ENCODE data around the gene RASGRP4.
"Not testable (repeated sequence)": the region's sequence is repeated elsewhere in the genome, so short reads cannot be mapped to it uniquely, and the experiment has no call there.

Gene RASGRP4

GRCh38 chr19:38412961-38413360 is 13.1 kb downstream of the RASGRP4 start:
- no peak for DNase-seq

GRCh38 chr19:38412491-38412890 is 13.5 kb downstream of the RASGRP4 start:
- no peak for DNase-seq

GRCh38 chr19:38411898-38412297 is 14.1 kb downstream of the RASGRP4 start:
- DNase-seq, result not testable (repeated sequence)

GRCh38 chr19:38411041-38411712 is 14.8 kb downstream of the RASGRP4 start:
- DNase-seq, result no peak

GRCh38 chr19:38410407-38410806 is 15.6 kb downstream of the RASGRP4 start:
- not testable (repeated sequence) for DNase-seq

- DNase-seq, result peak; percentile 57
These were observed 16.3 kb downstream of the RASGRP4 start for GRCh38 chr19:38409631-38410133.

GRCh38 chr19:38405276-38405675 is 20.7 kb downstream of the RASGRP4 start:
- DNase-seq, result no peak

- DNase-seq, result no peak
These were observed 21.2 kb downstream of the RASGRP4 start for GRCh38 chr19:38404858-38405257.

GRCh38 chr19:38402967-38403674 is 22.9 kb downstream of the RASGRP4 start, which contains the start of gene FAM98C:
Gene FAM98C, plus strand, starts transcription at chr19:38403093. Its CDS starts 61 bp downstream, at chr19:38403154.
- peak; percentile 97 for DNase-seq

- no peak for DNase-seq
These were observed 23.4 kb downstream of the RASGRP4 start for GRCh38 chr19:38402623-38402966.

GRCh38 chr19:38401148-38401547 is 24.9 kb downstream of the RASGRP4 start:
- no peak for DNase-seq

- no peak for DNase-seq
These were observed 25.7 kb downstream of the RASGRP4 start for GRCh38 chr19:38400361-38400760.

- no peak for DNase-seq
These were observed 26.5 kb downstream of the RASGRP4 start for GRCh38 chr19:38399537-38399936.

- no peak for DNase-seq
These were observed 26.9 kb downstream of the RASGRP4 start for GRCh38 chr19:38399081-38399480.

GRCh38 chr19:38395381-38396114 is 30.5 kb downstream of the RASGRP4 start:
- DNase-seq, result no peak

GRCh38 chr19:38394488-38394887 is 31.5 kb downstream of the RASGRP4 start:
- DNase-seq, result peak; percentile 54

- peak; percentile 50 for DNase-seq
These were observed 33.2 kb downstream of the RASGRP4 start for GRCh38 chr19:38392707-38393308.

GRCh38 chr19:38391911-38392464 is 34.0 kb downstream of the RASGRP4 start:
- DNase-seq, result no peak

GRCh38 chr19:38389957-38390924 is 35.8 kb downstream of the RASGRP4 start:
- DNase-seq, result no peak

- peak; percentile 85 for DNase-seq
These were observed 36.7 kb downstream of the RASGRP4 start for GRCh38 chr19:38389101-38389925.

Measured in fibroblast of skin of scalp (primary cell).